Thyroid gland (tissue), 4 donors: ENCODE results near the gene SHC3.

ENCODE experiments used
- POLR2A ChIP-seq, 2 donors: fragments of 450-650 bp; IDR thresholded peaks; one replicate each; pipeline ENCODE4 v1.6.1; 2017; ENCODE audit warnings: antibody characterized with exemption in 2 of 2, mild to moderate bottlenecking in 2 of 2, moderate library complexity in 1 of 2
- TF ChIP-seq, protein P1 (sequence below), 6 experiments: fragments of 200-600 bp in 3 of 6; fragments of 450-650 bp in 3 of 6; sonication (generic) in 3 of 6; IDR thresholded peaks; one replicate each; pipeline ENCODE4 v1.5.1; 2016 to 2019; ENCODE audit warnings: antibody characterized with exemption in 6 of 6, mild to moderate bottlenecking in 2 of 6, inconsistent platforms in 1 of 6, moderate library complexity in 1 of 6

DNA sequence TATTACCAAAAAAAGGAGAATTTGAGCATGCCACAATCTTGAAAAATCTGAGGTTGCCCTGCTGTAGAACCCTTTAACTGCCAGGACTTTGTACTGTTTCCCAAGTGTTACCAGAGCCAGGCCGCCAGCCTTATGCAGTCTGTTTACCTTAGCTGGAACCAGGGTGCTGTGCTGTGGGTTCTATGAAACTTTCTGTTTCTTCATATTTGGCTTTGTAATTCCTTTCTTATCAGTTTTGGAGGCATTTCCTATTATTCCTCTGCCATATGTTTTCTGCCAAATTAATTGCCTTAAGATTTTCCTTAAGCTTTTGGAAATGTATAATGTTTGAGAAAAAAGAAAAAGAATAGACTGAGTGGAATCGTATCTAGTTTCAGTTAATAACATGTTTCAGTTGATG lies 185.3 kb downstream of the SHC3 start:
- TF ChIP-seq, protein P1, sequence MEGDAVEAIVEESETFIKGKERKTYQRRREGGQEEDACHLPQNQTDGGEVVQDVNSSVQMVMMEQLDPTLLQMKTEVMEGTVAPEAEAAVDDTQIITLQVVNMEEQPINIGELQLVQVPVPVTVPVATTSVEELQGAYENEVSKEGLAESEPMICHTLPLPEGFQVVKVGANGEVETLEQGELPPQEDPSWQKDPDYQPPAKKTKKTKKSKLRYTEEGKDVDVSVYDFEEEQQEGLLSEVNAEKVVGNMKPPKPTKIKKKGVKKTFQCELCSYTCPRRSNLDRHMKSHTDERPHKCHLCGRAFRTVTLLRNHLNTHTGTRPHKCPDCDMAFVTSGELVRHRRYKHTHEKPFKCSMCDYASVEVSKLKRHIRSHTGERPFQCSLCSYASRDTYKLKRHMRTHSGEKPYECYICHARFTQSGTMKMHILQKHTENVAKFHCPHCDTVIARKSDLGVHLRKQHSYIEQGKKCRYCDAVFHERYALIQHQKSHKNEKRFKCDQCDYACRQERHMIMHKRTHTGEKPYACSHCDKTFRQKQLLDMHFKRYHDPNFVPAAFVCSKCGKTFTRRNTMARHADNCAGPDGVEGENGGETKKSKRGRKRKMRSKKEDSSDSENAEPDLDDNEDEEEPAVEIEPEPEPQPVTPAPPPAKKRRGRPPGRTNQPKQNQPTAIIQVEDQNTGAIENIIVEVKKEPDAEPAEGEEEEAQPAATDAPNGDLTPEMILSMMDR (IDR thresholded peaks at IDR 0.05): no peak
- TF ChIP-seq POLR2A (IDR thresholded peaks at IDR 0.05): no peak
